ENCODE results near the gene ACACA.
"Not testable (repeated sequence)": the region's sequence is repeated elsewhere in the genome, so short reads cannot be mapped to it uniquely, and the experiment has no call there.

Gene ACACA

GRCh38 chr17:37406635-37407461, at the start of gene ACACA, which contains the start of gene TADA2A:
Gene ACACA, minus strand, starts transcription at chr17:37406836. Its CDS starts 537 bp downstream, at chr17:37406299.
Gene TADA2A, plus strand, starts transcription at chr17:37406886. Its CDS starts 4,480 bp downstream, at chr17:37411366.
- H3K4me3 ChIP-seq (ENCODE audit: low read depth, low read length): peak within 1 kb of the TSS; percentile 95
- DNase-seq (ENCODE audit: low read depth): peak; percentile 24
- TF ChIP-seq, protein P1, sequence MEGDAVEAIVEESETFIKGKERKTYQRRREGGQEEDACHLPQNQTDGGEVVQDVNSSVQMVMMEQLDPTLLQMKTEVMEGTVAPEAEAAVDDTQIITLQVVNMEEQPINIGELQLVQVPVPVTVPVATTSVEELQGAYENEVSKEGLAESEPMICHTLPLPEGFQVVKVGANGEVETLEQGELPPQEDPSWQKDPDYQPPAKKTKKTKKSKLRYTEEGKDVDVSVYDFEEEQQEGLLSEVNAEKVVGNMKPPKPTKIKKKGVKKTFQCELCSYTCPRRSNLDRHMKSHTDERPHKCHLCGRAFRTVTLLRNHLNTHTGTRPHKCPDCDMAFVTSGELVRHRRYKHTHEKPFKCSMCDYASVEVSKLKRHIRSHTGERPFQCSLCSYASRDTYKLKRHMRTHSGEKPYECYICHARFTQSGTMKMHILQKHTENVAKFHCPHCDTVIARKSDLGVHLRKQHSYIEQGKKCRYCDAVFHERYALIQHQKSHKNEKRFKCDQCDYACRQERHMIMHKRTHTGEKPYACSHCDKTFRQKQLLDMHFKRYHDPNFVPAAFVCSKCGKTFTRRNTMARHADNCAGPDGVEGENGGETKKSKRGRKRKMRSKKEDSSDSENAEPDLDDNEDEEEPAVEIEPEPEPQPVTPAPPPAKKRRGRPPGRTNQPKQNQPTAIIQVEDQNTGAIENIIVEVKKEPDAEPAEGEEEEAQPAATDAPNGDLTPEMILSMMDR (IDR thresholded peaks at IDR 0.05; ENCODE audit: low read depth, low read length, missing control alignments): no peak

GRCh38 chr17:37450112-37450511, 43.5 kb upstream of the ACACA start:
- no peak for DNase-seq (ENCODE audit: low read depth)
- TF ChIP-seq, protein P1 (IDR thresholded peaks at IDR 0.05; ENCODE audit: low read depth, low read length, missing control alignments): no peak
- H3K4me3 ChIP-seq (ENCODE audit: low read depth, low read length): no peak overlapping the region

DNA sequence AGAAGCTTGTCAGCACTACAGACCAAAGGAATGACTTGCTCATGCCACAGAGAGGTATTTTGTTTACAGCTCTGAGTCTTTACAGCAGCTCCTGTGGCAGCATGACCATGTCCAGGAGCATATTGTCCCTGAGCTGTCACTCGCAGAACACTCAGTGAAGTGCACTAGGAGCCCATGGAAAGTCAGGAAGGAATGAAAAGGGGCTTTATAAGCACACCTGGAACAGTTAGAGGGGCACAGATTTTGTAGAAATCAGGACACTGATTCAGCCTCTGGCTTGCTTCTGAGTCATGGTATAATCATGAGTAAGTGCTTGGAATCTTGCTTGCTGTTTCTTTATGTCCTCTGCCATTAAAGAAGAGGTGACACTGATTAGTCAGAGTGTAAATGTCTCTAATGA, 41.0 kb upstream of the ACACA start:
- H3K4me3 ChIP-seq (ENCODE audit: low read depth, low read length): no peak overlapping the region
- no peak for DNase-seq (ENCODE audit: low read depth)
- TF ChIP-seq, protein P1 (IDR thresholded peaks at IDR 0.05; ENCODE audit: low read depth, low read length, missing control alignments): no peak

- TF ChIP-seq, protein P1 (IDR thresholded peaks at IDR 0.05; ENCODE audit: low read depth, low read length, missing control alignments): no peak
- DNase-seq (ENCODE audit: low read depth): no peak
- no peak overlapping the region for H3K4me3 ChIP-seq (ENCODE audit: low read depth, low read length)
Measured at GRCh38 chr17:37446027-37446426, 39.4 kb upstream of the ACACA start.

GRCh38 chr17:37441369-37442014, 34.9 kb upstream of the ACACA start:
- DNase-seq (ENCODE audit: low read depth): peak; percentile 4

DNA sequence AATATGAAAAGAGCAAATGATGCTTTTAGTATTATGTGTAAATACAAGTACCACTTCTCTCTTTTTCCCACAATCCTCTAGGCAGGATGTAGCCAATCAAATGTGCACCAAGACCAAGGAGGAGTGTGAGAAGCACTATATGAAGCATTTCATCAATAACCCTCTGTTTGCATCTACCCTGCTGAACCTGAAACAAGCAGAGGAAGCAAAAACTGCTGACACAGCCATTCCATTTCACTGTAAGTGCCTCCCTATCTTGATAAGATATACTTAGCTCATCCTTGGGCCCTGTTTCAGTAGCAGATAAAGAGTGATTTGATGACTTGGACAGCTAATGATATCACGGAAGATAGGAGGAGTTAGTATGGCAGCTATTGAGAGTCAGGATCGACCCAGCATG, 33.8 kb upstream of the ACACA start:
- TF ChIP-seq, protein P1 (IDR thresholded peaks at IDR 0.05; ENCODE audit: low read depth, low read length, missing control alignments): no peak
- H3K4me3 ChIP-seq (ENCODE audit: low read depth, low read length): no peak overlapping the region
- no peak for DNase-seq (ENCODE audit: low read depth)

More at GRCh38 chr17:37441369-37442014, 34.9 kb upstream of the ACACA start:
- not testable (repeated sequence) for H3K4me3 ChIP-seq (ENCODE audit: low read depth, low read length)

- no peak overlapping the region for H3K4me3 ChIP-seq (ENCODE audit: low read depth, low read length)
- DNase-seq (ENCODE audit: low read depth): no peak
- TF ChIP-seq, protein P1 (IDR thresholded peaks at IDR 0.05; ENCODE audit: low read depth, low read length, missing control alignments): no peak
Measured at GRCh38 chr17:37438141-37438540, 31.5 kb upstream of the ACACA start.

Measured in GM12864 (cell line).